ENCODE measurements around the gene FGF14. TPM values are rescaled to one million over a fixed set of nuclear protein-coding genes. Genes with fewer than 3 reads are reported as not detected.
"Not testable (repeated sequence)": the region's sequence is repeated elsewhere in the genome, so short reads cannot be mapped to it uniquely, and the experiment has no call there.

The FGF14 gene
- polyA plus RNA-seq, 5 donors: 0.49 to 1.2 (median 0.62) TPM

GRCh38 chr13:102136735-102137296 is 265.0 kb downstream of the FGF14 start:
- DNase-seq: no peak

- DNase-seq: no peak
Measured at GRCh38 chr13:102132777-102133295, 269.0 kb downstream of the FGF14 start.

GRCh38 chr13:102131246-102131645 is 270.6 kb downstream of the FGF14 start:
- no peak for DNase-seq

- DNase-seq: no peak
Measured at GRCh38 chr13:102128216-102128810, 273.5 kb downstream of the FGF14 start.

GRCh38 chr13:102127153-102127552 is 274.7 kb downstream of the FGF14 start:
- no peak for DNase-seq

GRCh38 chr13:102122147-102122546 is 279.7 kb downstream of the FGF14 start:
- DNase-seq: no peak

GRCh38 chr13:102117175-102117831 is 284.5 kb downstream of the FGF14 start:
- no peak for DNase-seq

GRCh38 chr13:102103469-102103868 is 298.4 kb downstream of the FGF14 start:
- DNase-seq: no peak

GRCh38 chr13:102100234-102100633 is 301.6 kb downstream of the FGF14 start:
- no peak for DNase-seq

- DNase-seq: no peak
Measured at GRCh38 chr13:102097708-102098107, 304.1 kb downstream of the FGF14 start.

GRCh38 chr13:102093288-102093687 is 308.6 kb downstream of the FGF14 start:
- not testable (repeated sequence) for DNase-seq

GRCh38 chr13:102091231-102091630 is 310.6 kb downstream of the FGF14 start:
- DNase-seq: no peak

- no peak for DNase-seq
Measured at GRCh38 chr13:102090532-102090931, 311.3 kb downstream of the FGF14 start.

GRCh38 chr13:102089722-102090121 is 312.1 kb downstream of the FGF14 start:
- DNase-seq: no peak

GRCh38 chr13:102089177-102089576 is 312.7 kb downstream of the FGF14 start:
- no peak for DNase-seq

GRCh38 chr13:102073251-102073650 is 328.6 kb downstream of the FGF14 start:
- no peak for DNase-seq

GRCh38 chr13:102071711-102072110 is 330.1 kb downstream of the FGF14 start:
- no peak for DNase-seq

- not testable (repeated sequence) for DNase-seq
Measured at GRCh38 chr13:102068323-102068722, 333.5 kb downstream of the FGF14 start.

- DNase-seq: no peak
Measured at GRCh38 chr13:102055090-102055779, 346.6 kb downstream of the FGF14 start.

- DNase-seq: no peak
Measured at GRCh38 chr13:102049853-102050252, 352.0 kb downstream of the FGF14 start.

GRCh38 chr13:102045731-102046130 is 356.1 kb downstream of the FGF14 start:
- DNase-seq: no peak

GRCh38 chr13:102042746-102043145 is 359.1 kb downstream of the FGF14 start:
- DNase-seq: no peak

GRCh38 chr13:102041544-102041943 is 360.3 kb downstream of the FGF14 start:
- DNase-seq: no peak

Measured in right lung (tissue), 5 donors.